NCI-H446 (cell line): ENCODE results near the gene CSNK1E.

Experiments used
- DNase-seq, 2 experiments: peaks; one replicate each; lab custom pipeline; 2025; lab: John Stamatoyannopoulos, UW

The CSNK1E gene

GRCh38 chr22:38327805-38328204 is 10.6 kb upstream of the CSNK1E start:
- DNase-seq, result no peak

- no peak for DNase-seq
Observed at GRCh38 chr22:38327396-38327795, 10.2 kb upstream of the CSNK1E start.

DNA sequence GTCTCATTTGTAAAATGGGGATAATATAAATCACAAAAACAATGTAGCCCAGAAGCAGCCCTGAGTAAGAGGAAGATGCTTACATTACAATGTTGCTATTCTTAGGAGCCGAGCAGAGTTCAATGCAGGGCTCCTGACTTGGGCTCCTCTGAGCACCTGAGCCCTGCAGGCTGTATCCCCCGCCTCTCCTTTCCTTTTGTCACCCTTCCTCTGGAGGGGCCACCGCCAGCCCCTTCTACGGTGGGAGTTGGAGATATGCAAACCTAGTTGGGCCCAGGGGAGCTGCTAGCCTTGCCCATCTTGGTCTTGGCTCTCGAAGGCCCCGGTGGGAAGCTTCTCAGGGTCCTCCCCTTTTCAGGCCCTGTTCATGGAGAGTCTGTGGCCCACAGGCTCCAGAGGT is 8.4 kb upstream of the CSNK1E start:
- no peak for DNase-seq

DNA sequence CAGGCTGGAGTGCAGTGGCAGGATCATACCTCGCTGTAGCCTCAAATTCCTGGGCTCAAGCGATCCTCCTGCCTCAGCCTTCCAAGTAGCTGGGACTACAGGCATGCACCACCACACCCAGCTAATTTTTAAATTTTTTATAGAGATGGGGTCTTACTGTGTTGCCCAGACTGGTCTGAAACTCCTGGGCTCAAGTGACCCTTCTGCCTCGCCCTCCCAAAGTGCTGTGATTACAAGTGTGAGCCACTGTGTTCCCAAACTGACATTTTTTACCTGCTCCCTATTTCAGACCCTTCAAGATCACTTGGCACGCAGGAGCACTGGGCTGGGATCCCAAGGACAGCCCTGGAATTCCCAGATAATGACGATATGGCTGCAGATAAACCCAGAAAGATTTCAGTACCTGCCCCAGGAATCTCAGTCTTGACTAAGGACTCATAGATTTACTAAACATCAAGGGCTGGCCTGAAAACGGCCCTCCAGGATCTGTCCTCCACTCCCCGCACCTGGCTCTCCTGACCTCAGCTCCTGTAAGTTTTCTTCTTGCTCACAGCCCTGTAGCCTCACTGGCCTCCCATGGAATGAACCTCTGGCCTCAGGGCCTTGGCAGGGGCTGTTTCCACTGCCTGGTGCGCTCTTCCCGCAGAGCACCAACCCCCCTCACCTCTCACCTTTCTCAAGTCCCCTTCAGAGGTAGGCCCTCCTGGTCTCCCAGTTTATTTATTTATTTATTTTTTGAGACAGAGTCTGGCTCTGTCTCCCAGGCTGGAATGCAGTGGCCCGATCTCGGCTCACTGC is 3.6 kb upstream of the CSNK1E start:
- no peak for DNase-seq

DNA sequence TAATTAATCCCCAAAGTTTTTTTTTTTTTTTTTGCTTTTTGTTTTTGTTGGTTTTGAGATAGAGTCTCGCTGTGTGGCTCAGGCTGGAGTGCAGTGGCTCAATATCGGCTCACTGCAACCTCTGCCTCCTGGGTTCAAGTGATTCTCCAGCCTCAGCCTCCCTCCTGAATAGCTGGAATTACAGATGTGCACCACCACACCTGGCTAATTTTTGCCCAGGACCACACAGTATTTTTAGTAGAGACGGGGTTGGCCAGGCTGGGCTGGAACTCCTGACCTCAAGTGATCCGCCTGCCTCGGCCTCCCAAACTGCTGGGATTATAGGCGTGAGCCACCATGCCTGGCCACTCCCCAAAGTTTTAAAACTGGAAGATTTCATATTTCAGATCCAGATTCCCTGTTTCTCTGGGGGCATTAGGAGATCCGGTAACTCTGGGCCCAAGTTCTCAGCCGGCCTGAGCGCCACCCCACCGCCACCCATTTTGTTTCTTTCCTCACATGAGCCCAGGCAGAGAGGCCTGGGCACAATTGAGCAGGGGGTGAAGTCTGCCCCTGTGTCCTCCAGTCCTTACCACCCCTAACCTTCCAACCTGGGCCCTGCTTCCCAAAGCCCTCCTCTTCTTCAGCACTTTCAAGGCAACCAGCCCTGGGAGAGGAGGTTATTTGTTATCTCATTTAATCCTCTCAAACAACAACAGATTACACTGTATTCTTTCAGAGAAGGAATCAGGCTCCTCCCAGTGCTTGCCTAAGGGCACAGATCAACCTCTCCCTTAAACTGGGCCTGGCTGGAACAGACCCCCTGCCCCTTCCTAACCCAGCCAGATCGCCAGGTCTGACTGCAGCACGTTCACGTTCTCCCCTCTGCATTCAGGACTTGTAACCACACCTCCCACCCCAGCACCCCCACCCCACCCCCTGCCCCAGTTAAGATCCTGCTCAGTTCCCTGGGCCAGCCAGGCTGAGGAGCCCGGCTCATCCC is 1.9 kb upstream of the CSNK1E start:
- DNase-seq, result no peak

- peak in 1 of 2 experiments; percentile 13 for DNase-seq
Observed at GRCh38 chr22:38317995-38318715, 922 bp upstream of the CSNK1E start.

GRCh38 chr22:38316364-38317121 is 690 bp downstream of the CSNK1E start:
- DNase-seq, result peak in 1 of 2 experiments; percentile 28

DNA sequence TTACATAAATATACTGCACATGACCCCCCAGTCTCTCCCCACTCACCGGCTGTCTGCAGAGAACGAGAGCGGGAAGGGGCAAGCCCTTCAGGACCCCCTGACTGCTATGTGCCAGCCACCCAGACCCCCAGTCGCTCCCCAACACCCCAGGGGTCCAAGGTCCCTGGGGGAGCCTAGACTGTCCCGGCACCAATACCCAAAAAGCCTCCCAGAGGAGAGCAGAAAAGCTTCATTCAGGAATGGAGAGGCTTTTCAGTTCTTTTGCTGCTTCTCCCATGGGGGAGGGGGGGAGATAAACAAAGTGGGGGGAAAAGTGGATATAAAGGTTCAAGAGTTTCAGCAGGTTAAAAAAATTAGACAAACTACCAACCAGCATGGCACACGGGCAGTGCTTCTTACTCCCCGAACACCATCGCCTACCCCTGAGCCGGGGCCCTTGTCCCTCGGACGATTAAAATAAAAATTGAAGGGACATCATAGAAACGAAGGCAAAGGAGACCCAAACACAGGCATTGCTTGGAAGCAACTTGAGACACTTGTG is 1.3 kb downstream of the CSNK1E start:
- no peak for DNase-seq

DNA sequence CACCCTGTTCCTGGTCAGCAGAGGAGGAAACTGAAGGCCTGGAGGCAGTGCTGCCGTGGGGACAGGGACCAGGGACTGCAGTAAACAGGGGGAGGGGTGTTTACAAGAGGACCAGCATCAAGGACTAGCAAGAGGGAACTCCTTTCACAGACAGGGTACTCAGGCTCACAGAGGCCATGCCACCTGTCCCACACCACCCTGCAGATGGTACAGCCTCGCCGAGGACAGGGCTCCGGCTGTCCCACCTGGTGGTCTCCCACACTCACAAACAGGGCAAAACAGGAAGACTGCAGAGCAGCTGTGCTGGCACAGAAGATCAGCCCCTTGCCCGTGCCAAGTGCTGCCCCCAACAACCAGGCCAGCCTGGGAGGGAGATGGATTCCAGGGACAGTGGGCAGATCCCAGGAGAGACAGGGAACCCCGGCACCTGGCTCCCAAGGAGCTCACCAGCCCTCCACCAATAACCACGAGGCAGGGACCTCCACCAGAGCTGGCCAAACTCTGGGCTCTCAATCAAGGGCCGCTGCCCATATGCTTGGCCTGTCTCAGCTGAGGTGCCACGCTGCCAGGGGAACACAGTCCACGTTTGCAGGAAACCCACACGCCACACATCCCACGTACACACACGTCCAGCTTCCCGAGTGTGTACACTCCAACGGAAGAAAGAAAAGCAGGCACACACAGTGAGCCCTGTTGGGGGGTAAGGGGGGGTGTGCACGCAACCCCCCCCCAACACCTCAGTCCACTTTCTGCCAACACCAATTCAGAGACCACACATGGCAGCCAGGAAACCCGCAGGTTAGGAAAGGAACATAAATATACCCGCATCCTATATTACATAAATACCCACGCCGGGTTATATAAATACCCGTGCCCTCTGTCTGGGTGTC is 2.1 kb downstream of the CSNK1E start:
- DNase-seq, result peak in 1 of 2 experiments; percentile 18

GRCh38 chr22:38314051-38314932 is 2.9 kb downstream of the CSNK1E start:
- DNase-seq, result no peak

- DNase-seq, result no peak
Observed at GRCh38 chr22:38313384-38313955, 3.8 kb downstream of the CSNK1E start.

DNA sequence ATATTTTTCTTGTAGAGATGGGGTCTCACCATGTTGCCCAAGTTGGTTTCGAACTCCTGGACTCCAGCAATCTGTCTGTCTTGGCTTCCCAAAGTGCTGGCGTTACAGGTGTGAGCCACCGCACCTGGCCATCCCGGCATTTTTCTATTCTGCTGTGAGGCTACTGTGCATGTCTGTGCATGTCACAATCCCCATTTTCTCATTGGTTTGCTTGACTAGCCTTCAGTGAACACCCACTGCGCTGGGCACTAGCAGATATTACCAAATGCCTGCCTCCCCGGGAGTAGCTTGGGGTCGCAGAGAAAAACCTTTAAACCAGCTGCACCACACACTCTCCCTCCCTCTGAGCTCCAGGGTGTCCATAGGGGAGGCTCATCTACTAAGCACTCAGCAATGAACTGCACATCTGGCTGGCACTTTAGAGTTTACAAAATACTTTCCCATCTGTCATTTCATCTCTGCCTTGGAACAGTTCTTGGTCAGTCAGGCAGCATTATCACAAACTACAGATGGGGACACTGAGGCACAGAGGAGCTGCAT is 4.9 kb downstream of the CSNK1E start:
- no peak for DNase-seq

- no peak for DNase-seq
Observed at GRCh38 chr22:38311323-38311620, 6.0 kb downstream of the CSNK1E start.

DNA sequence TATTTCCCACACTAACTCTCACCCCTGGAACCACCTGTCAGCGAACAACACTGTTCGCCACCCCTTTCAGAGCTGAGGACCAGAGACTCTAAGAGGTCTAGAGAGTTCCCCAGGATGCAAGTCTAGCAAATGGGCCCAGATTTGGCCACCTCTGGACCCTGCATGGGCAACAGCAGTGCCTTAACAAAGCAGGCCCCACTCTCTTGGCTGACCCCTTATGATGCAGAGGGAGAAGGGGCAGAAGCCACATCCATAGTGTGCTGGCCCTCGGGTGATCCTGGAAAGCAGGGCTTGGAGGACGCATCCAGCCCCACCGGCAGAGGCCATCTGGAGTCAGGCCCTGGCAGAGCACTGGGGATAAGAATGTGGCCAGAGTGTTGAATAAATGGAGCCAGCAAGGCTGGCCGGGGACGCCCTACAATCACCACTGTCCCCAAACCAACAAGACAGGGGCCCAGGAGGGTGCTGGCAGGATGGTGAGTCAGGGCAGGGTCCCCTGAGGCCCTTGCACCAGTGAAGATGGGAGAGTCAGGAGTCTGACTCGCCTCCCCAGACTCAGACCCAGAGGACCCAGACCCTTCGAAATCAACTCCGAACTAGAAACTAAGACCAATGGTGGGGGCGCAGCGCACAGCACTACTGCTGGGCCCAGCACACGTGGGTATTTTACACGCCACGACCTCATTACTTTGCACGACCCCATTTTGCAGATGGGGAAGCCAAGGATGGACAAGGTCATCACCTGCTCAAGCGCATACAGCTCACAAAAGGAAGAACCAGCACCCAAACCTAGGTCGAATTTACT is 6.5 kb downstream of the CSNK1E start:
- no peak for DNase-seq

DNA sequence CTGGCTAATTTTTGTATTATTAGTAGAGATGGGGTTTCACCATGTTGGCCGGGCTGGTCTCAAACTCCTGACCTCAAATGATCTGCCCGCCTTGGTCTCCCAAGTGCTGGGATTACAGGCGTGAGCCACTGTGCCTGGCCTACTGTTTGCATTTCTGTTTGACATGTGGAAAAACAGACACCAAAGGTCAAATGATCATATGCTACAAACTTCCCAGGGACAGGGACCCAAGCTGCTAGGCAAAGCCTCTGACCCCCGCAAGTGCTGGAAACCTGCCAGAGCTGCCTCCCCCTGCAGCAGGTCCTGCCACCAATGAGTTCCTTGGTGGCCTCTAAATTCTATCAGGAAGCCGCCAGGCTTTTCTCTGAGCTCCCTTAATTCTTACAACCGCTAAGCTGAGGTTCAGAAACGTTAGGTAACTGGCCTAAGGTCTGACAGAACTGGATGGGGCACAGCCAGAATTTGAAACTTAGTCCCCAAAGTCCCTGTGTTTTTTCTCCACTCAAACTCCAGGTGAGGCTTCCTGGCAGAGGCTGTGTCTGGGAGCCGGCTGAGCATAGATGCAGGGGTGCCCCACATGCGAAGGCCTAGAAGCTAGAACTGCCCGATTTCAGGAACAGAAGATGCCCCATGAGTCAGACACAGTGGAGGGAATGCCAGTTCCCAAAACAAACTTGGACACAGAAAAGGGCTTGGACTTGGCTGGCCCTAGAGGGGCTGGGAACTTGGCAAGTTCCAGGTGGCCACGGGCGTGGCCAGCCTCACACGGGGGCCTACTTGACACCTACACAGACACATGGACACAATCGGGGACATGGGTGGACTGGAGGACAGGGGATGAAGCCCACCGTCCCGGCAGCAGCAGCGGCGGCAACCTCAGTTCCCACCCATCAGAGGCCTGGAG is 7.4 kb downstream of the CSNK1E start:
- peak in 1 of 2 experiments; percentile 25 for DNase-seq

- no peak for DNase-seq
Observed at GRCh38 chr22:38308791-38309498, 8.3 kb downstream of the CSNK1E start.
